ENCODE data around the gene ASTN1. TPM values are rescaled to one million over a fixed set of nuclear protein-coding genes. Genes with fewer than 3 reads are reported as not detected.

ASTN1 gene
- total and polyA plus RNA-seq, 9 donors, result 3.8 to 8.5 (median 6.2) TPM

- H3K9me3 ChIP-seq (replicated peaks; ENCODE audit: control insufficient read depth, low read depth, low read length), result no peaks in the 10 kb centered on the region
- H3K27me3 ChIP-seq (ENCODE audit: control insufficient read depth, insufficient read depth, low read length), result no peaks in the 10 kb centered on the region
- no CpG with 5 or more reads among the region's 1 CpG for WGBS (ENCODE audit: insufficient coverage)
- no peaks in the 10 kb centered on the region for H3K4me1 ChIP-seq (ENCODE audit: control insufficient read depth, insufficient read depth, low read length)
- H3K36me3 ChIP-seq (ENCODE audit: control insufficient read depth, insufficient read depth, low read length), result no peaks in the 10 kb centered on the region
- no peak for DNase-seq
- H3K4me3 ChIP-seq (ENCODE audit: low read length), result no peak overlapping the region
- no peak overlapping the region for H3K27ac ChIP-seq (ENCODE audit: low read length)
These were observed 298.3 kb downstream of the ASTN1 start for GRCh38 chr1:176866011-176866714.

- Histone ChIP-seq H3K9me3 (replicated peaks; ENCODE audit: control insufficient read depth, low read depth, low read length) (no peaks in the 10 kb centered on the region), H3K4me3 (ENCODE audit: low read length) (no peak overlapping the region), H3K27me3 (ENCODE audit: control insufficient read depth, insufficient read depth, low read length) (no peaks in the 10 kb centered on the region), H3K36me3 (ENCODE audit: control insufficient read depth, insufficient read depth, low read length) (no peaks in the 10 kb centered on the region), H3K27ac (ENCODE audit: low read length) (no peak overlapping the region), H3K4me1 (ENCODE audit: control insufficient read depth, insufficient read depth, low read length) (no peaks in the 10 kb centered on the region)
- DNase-seq, result no peak
- 88% methylated on average over 9 of the region's 9 CpGs for whole genome bisulfite sequencing (ENCODE audit: insufficient coverage)
These were observed 300.3 kb downstream of the ASTN1 start for GRCh38 chr1:176864211-176864610.

- no peak overlapping the region for H3K27ac ChIP-seq (ENCODE audit: low read length)
- H3K4me1 ChIP-seq (ENCODE audit: control insufficient read depth, insufficient read depth, low read length), result no peaks in the 10 kb centered on the region
- H3K4me3 ChIP-seq (ENCODE audit: low read length), result no peak overlapping the region
- H3K9me3 ChIP-seq (replicated peaks; ENCODE audit: control insufficient read depth, low read depth, low read length), result no peaks in the 10 kb centered on the region
- DNase-seq, result no peak
- 57% methylated on average over 1 of the region's 4 CpGs for WGBS (ENCODE audit: insufficient coverage)
- H3K36me3 ChIP-seq (ENCODE audit: control insufficient read depth, insufficient read depth, low read length), result no peaks in the 10 kb centered on the region
- no peaks in the 10 kb centered on the region for H3K27me3 ChIP-seq (ENCODE audit: control insufficient read depth, insufficient read depth, low read length)
These were observed 300.9 kb downstream of the ASTN1 start for GRCh38 chr1:176863613-176864012.

GRCh38 chr1:176858433-176858916, 306.0 kb downstream of the ASTN1 start:
- Histone ChIP-seq H3K4me1 (ENCODE audit: control insufficient read depth, insufficient read depth, low read length) (no peaks in the 10 kb centered on the region), H3K27me3 (ENCODE audit: control insufficient read depth, insufficient read depth, low read length) (no peaks in the 10 kb centered on the region), H3K4me3 (ENCODE audit: low read length) (no peak overlapping the region), H3K27ac (ENCODE audit: low read length) (no peak overlapping the region), H3K36me3 (ENCODE audit: control insufficient read depth, insufficient read depth, low read length) (no peaks in the 10 kb centered on the region), H3K9me3 (replicated peaks; ENCODE audit: control insufficient read depth, low read depth, low read length) (no peaks in the 10 kb centered on the region)
- WGBS (ENCODE audit: insufficient coverage), result no CpG with 5 or more reads among the region's 4 CpGs
- no peak for DNase-seq

- no peak for DNase-seq
- no peak overlapping the region for H3K4me3 ChIP-seq (ENCODE audit: low read length)
- H3K27me3 ChIP-seq (ENCODE audit: control insufficient read depth, insufficient read depth, low read length), result no peaks in the 10 kb centered on the region
- no peaks in the 10 kb centered on the region for H3K4me1 ChIP-seq (ENCODE audit: control insufficient read depth, insufficient read depth, low read length)
- WGBS (ENCODE audit: insufficient coverage), result 100% methylated on average over 1 of the region's 4 CpGs
- no peaks in the 10 kb centered on the region for H3K36me3 ChIP-seq (ENCODE audit: control insufficient read depth, insufficient read depth, low read length)
- H3K27ac ChIP-seq (ENCODE audit: low read length), result no peak overlapping the region
- H3K9me3 ChIP-seq (replicated peaks; ENCODE audit: control insufficient read depth, low read depth, low read length), result no peaks in the 10 kb centered on the region
These were observed 306.9 kb downstream of the ASTN1 start for GRCh38 chr1:176857632-176858031.

- no peaks in the 10 kb centered on the region for H3K36me3 ChIP-seq (ENCODE audit: control insufficient read depth, insufficient read depth, low read length)
- DNase-seq, result no peak
- H3K27ac ChIP-seq (ENCODE audit: low read length), result no peak overlapping the region
- H3K4me3 ChIP-seq (ENCODE audit: low read length), result no peak overlapping the region
- no peaks in the 10 kb centered on the region for H3K27me3 ChIP-seq (ENCODE audit: control insufficient read depth, insufficient read depth, low read length)
- 100% methylated on average over 1 of the region's 7 CpGs for WGBS (ENCODE audit: insufficient coverage)
- H3K9me3 ChIP-seq (replicated peaks; ENCODE audit: control insufficient read depth, low read depth, low read length), result no peaks in the 10 kb centered on the region
- no peaks in the 10 kb centered on the region for H3K4me1 ChIP-seq (ENCODE audit: control insufficient read depth, insufficient read depth, low read length)
These were observed 309.5 kb downstream of the ASTN1 start for GRCh38 chr1:176854758-176855745.

- no peak overlapping the region for H3K4me3 ChIP-seq (ENCODE audit: low read length)
- no peaks in the 10 kb centered on the region for H3K4me1 ChIP-seq (ENCODE audit: control insufficient read depth, insufficient read depth, low read length)
- H3K27me3 ChIP-seq (ENCODE audit: control insufficient read depth, insufficient read depth, low read length), result no peaks in the 10 kb centered on the region
- no peak for DNase-seq
- no peaks in the 10 kb centered on the region for H3K9me3 ChIP-seq (replicated peaks; ENCODE audit: control insufficient read depth, low read depth, low read length)
- 92% methylated on average over 3 of the region's 4 CpGs for WGBS (ENCODE audit: insufficient coverage)
- no peaks in the 10 kb centered on the region for H3K36me3 ChIP-seq (ENCODE audit: control insufficient read depth, insufficient read depth, low read length)
- H3K27ac ChIP-seq (ENCODE audit: low read length), result no peak overlapping the region
These were observed 310.4 kb downstream of the ASTN1 start for GRCh38 chr1:176854121-176854520.

- no peaks in the 10 kb centered on the region for H3K27me3 ChIP-seq (ENCODE audit: control insufficient read depth, insufficient read depth, low read length)
- H3K9me3 ChIP-seq (replicated peaks; ENCODE audit: control insufficient read depth, low read depth, low read length), result no peaks in the 10 kb centered on the region
- H3K36me3 ChIP-seq (ENCODE audit: control insufficient read depth, insufficient read depth, low read length), result no peaks in the 10 kb centered on the region
- H3K27ac ChIP-seq (ENCODE audit: low read length), result no peak overlapping the region
- 82% methylated on average over 2 of the region's 3 CpGs for WGBS (ENCODE audit: insufficient coverage)
- H3K4me3 ChIP-seq (ENCODE audit: low read length), result no peak overlapping the region
- DNase-seq, result no peak
- no peaks in the 10 kb centered on the region for H3K4me1 ChIP-seq (ENCODE audit: control insufficient read depth, insufficient read depth, low read length)
These were observed 311.0 kb downstream of the ASTN1 start for GRCh38 chr1:176853503-176853902.

- Histone ChIP-seq H3K4me1 (ENCODE audit: control insufficient read depth, insufficient read depth, low read length) (no peaks in the 10 kb centered on the region), H3K9me3 (replicated peaks; ENCODE audit: control insufficient read depth, low read depth, low read length) (no peaks in the 10 kb centered on the region), H3K36me3 (ENCODE audit: control insufficient read depth, insufficient read depth, low read length) (no peaks in the 10 kb centered on the region), H3K27ac (ENCODE audit: low read length) (no peak overlapping the region), H3K27me3 (ENCODE audit: control insufficient read depth, insufficient read depth, low read length) (no peaks in the 10 kb centered on the region), H3K4me3 (ENCODE audit: low read length) (no peak overlapping the region)
- 87% methylated on average over 3 of the region's 3 CpGs for WGBS (ENCODE audit: insufficient coverage)
- DNase-seq, result no peak
These were observed 312.4 kb downstream of the ASTN1 start for GRCh38 chr1:176852124-176852523.

GRCh38 chr1:176850871-176851270, 313.6 kb downstream of the ASTN1 start:
- Histone ChIP-seq H3K27me3 (ENCODE audit: control insufficient read depth, insufficient read depth, low read length) (no peaks in the 10 kb centered on the region), H3K9me3 (replicated peaks; ENCODE audit: control insufficient read depth, low read depth, low read length) (no peaks in the 10 kb centered on the region), H3K36me3 (ENCODE audit: control insufficient read depth, insufficient read depth, low read length) (no peaks in the 10 kb centered on the region), H3K27ac (ENCODE audit: low read length) (no peak overlapping the region), H3K4me1 (ENCODE audit: control insufficient read depth, insufficient read depth, low read length) (no peaks in the 10 kb centered on the region), H3K4me3 (ENCODE audit: low read length) (no peak overlapping the region)
- 76% methylated on average over 4 of the region's 4 CpGs for WGBS (ENCODE audit: insufficient coverage)
- no peak for DNase-seq
